ENCODE measurements around the gene CDK13. TPM values are rescaled to one million over a fixed set of nuclear protein-coding genes. Genes with fewer than 3 reads are reported as not detected.

The CDK13 gene
- polyA plus RNA-seq, 1 experiment: 24.1 TPM

GRCh38 chr7:40059057-40059456 is 109.0 kb downstream of the CDK13 start:
- CTCF ChIA-PET: interaction anchor here (1.0 kb wide), 1 partner anchor 313 kb away, joined by 3 read pairs; no protein-coding TSS in a partner anchor
- TF ChIP-seq, protein P1, sequence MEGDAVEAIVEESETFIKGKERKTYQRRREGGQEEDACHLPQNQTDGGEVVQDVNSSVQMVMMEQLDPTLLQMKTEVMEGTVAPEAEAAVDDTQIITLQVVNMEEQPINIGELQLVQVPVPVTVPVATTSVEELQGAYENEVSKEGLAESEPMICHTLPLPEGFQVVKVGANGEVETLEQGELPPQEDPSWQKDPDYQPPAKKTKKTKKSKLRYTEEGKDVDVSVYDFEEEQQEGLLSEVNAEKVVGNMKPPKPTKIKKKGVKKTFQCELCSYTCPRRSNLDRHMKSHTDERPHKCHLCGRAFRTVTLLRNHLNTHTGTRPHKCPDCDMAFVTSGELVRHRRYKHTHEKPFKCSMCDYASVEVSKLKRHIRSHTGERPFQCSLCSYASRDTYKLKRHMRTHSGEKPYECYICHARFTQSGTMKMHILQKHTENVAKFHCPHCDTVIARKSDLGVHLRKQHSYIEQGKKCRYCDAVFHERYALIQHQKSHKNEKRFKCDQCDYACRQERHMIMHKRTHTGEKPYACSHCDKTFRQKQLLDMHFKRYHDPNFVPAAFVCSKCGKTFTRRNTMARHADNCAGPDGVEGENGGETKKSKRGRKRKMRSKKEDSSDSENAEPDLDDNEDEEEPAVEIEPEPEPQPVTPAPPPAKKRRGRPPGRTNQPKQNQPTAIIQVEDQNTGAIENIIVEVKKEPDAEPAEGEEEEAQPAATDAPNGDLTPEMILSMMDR (IDR thresholded peaks at IDR 0.05; ENCODE audit: insufficient read depth, low read depth, low read length): no peak
- Histone ChIP-seq H3K36me3 (ENCODE audit: control insufficient read depth, insufficient read depth, low read length) (peaks cover 1% of the 10 kb centered on the region; the same call in 1 of the 2 replicates), H3K27me3 (ENCODE audit: control insufficient read depth, insufficient read depth, low read length) (no peaks in the 10 kb centered on the region), H3K4me3 (ENCODE audit: low read depth, low read length) (no peak overlapping the region)
- DNase-seq (ENCODE audit: low read depth): no peak
- POLR2A ChIA-PET: no interaction called here

- TF ChIP-seq, protein P1 (IDR thresholded peaks at IDR 0.05; ENCODE audit: insufficient read depth, low read depth, low read length): no peak
- H3K4me3 ChIP-seq (ENCODE audit: low read depth, low read length): no peak overlapping the region
- no peak for DNase-seq (ENCODE audit: low read depth)
- CTCF ChIA-PET: no interaction called here
- no peaks in the 10 kb centered on the region for H3K36me3 ChIP-seq (ENCODE audit: control insufficient read depth, insufficient read depth, low read length)
- POLR2A ChIA-PET: no interaction called here
- H3K27me3 ChIP-seq (ENCODE audit: control insufficient read depth, insufficient read depth, low read length): no peaks in the 10 kb centered on the region
Observed at GRCh38 chr7:40072268-40072667, 122.2 kb downstream of the CDK13 start.

DNA sequence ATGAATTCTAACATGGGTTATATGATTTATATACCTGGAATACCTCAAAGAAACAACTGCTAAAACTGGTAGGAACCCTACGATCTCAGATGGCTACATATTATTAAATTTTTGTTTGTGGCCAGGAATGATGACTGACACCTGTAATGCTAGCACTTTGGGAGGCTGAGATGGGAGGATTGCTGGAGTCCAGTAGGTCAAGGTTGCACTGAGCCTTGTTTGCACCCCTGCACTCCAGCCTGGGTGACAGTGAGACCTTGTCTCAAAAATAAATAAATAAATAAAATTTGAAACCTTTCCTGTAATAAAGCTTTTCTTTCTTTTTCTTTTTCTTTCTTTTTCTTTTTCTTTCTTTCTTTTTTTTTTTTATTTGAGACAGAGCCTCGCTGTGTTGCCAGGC is 123.2 kb downstream of the CDK13 start:
- Histone ChIP-seq H3K27me3 (ENCODE audit: control insufficient read depth, insufficient read depth, low read length) (no peaks in the 10 kb centered on the region), H3K36me3 (ENCODE audit: control insufficient read depth, insufficient read depth, low read length) (no peaks in the 10 kb centered on the region), H3K4me3 (ENCODE audit: low read depth, low read length) (no peak overlapping the region)
- DNase-seq (ENCODE audit: low read depth): no peak
- ChIA-PET POLR2A (no interaction called here), CTCF (no interaction called here)
- TF ChIP-seq, protein P1 (IDR thresholded peaks at IDR 0.05; ENCODE audit: insufficient read depth, low read depth, low read length): no peak

DNA sequence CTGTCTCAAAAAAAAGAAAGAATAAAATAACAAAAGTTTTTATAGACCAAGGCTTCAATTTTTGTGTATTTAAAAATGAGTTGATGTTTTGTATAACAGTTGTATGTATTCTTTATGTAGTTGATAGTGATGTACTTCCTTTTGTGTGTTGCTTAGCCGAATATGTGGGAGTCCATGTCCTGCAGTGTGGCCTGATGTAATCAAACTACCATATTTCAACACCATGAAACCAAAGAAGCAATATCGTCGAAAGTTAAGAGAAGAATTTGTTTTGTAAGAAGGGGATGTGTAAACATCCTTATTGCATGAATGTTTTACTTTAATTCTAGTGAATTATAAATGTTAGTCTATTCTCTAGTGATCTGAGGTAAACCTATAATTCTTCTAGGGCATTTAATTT is 127.8 kb downstream of the CDK13 start:
- POLR2A ChIA-PET: no interaction called here
- CTCF ChIA-PET: no interaction called here
- Histone ChIP-seq H3K27me3 (ENCODE audit: control insufficient read depth, insufficient read depth, low read length) (no peaks in the 10 kb centered on the region), H3K36me3 (ENCODE audit: control insufficient read depth, insufficient read depth, low read length) (no peaks in the 10 kb centered on the region), H3K4me3 (ENCODE audit: low read depth, low read length) (no peak overlapping the region)
- TF ChIP-seq, protein P1 (IDR thresholded peaks at IDR 0.05; ENCODE audit: insufficient read depth, low read depth, low read length): no peak
- DNase-seq (ENCODE audit: low read depth): no peak

GRCh38 chr7:40092182-40092581 is 142.1 kb downstream of the CDK13 start:
- peaks cover 16% of the 10 kb centered on the region for H3K36me3 ChIP-seq (ENCODE audit: control insufficient read depth, insufficient read depth, low read length)
- no peaks in the 10 kb centered on the region for H3K27me3 ChIP-seq (ENCODE audit: control insufficient read depth, insufficient read depth, low read length)
- DNase-seq (ENCODE audit: low read depth): no peak
- ChIA-PET CTCF (no interaction called here), POLR2A (no interaction called here)
- no peak overlapping the region for H3K4me3 ChIP-seq (ENCODE audit: low read depth, low read length)
- TF ChIP-seq, protein P1 (IDR thresholded peaks at IDR 0.05; ENCODE audit: insufficient read depth, low read depth, low read length): no peak
